Endothelial cell of umbilical vein (primary cell): ENCODE measurements around the gene SLC44A3. TPM values are rescaled to one million over a fixed set of nuclear protein-coding genes. Genes with fewer than 3 reads are reported as not detected.

Source experiments
- BruUV-seq: library from RNA; stranded (reverse); fragments of 400-500 nt; replicated peaks from 2 replicates; lab custom pipeline; 2021; lab: Mats Ljungman, UMichigan
- CTCF ChIA-PET: fragments of 300-600, 350-600 bp; sonication (Branson Sonifier 250); formaldehyde crosslinking; loops from one replicate; lab custom pipeline; 2021; ENCODE audit warnings: antibody characterized with exemption, inconsistent platforms; lab: Charles Lee
- POLR2A ChIA-PET: fragments of 300-600, 350-600 bp; sonication (Branson Sonifier 250); formaldehyde crosslinking; loops from one replicate; lab custom pipeline; 2021; ENCODE audit warnings: antibody characterized with exemption, inconsistent platforms; lab: Charles Lee
- DNase-seq: peaks from one replicate; pipeline ENCODE4 v3.0.0-alpha.2; 2011; ENCODE audit warnings: low read depth, low spot score
- FAIRE-seq: peaks from 2 replicates; lab custom pipeline; 2011; peaks lifted over from hg19 to GRCh38; lab: Jason Lieb, UNC
- H2AFZ ChIP-seq: 2 replicates; pipeline ENCODE4 v1.6.0; 2012; ENCODE audit warnings: low read depth, low read length, control low read depth, inconsistent platforms
- H3K27ac ChIP-seq: 2 replicates; pipeline ENCODE4 v1.5.1; 2011; ENCODE audit warnings: low read depth, mild to moderate bottlenecking, control low read depth, low read length, moderate library complexity; ENCODE audit not compliant: insufficient read depth
- H3K27me3 ChIP-seq, 2 experiments: 2 replicates each; pipeline versions ENCODE4 v1.6.0 to v1.6.1; 2011; ENCODE audit warnings: low read length in 2 of 2, mixed read lengths in 1 of 2; ENCODE audit not compliant: control insufficient read depth in 2 of 2, insufficient read depth in 2 of 2
- H3K36me3 ChIP-seq, 2 experiments: 2 replicates in 1 of 2; 3 replicates in 1 of 2; pipeline ENCODE4 v1.5.1; 2011; ENCODE audit warnings: low read length in 2 of 2, mild to moderate bottlenecking in 1 of 2, moderate library complexity in 1 of 2; ENCODE audit not compliant: control insufficient read depth in 2 of 2, insufficient read depth in 2 of 2; ENCODE audit errors: extremely low read depth in 1 of 2
- H3K4me1 ChIP-seq: 3 replicates; pipeline ENCODE4 v1.5.1; 2011; ENCODE audit warnings: mild to moderate bottlenecking, low read length; ENCODE audit not compliant: control insufficient read depth, insufficient read depth; ENCODE audit errors: extremely low read depth
- H3K4me2 ChIP-seq: 2 replicates; pipeline ENCODE4 v1.6.1; 2011; ENCODE audit warnings: low read length, control low read depth, mixed read lengths; ENCODE audit not compliant: insufficient read depth
- H3K4me3 ChIP-seq, 3 experiments: fragments of 200-600 bp in 1 of 3; sonication (generic), shearing (Covaris generic) in 1 of 3; replicated peaks in 1 of 3; 2 replicates each; pipeline ENCODE4 v1.5.1; 2011 to 2016; ENCODE audit warnings: control low read depth in 3 of 3, low read length in 3 of 3, mild to moderate bottlenecking in 2 of 3, inconsistent platforms in 1 of 3, low read depth in 1 of 3, moderate library complexity in 1 of 3; ENCODE audit not compliant: insufficient read depth in 1 of 3
- H3K79me2 ChIP-seq: 2 replicates; pipeline ENCODE4 v1.6.0; 2012; ENCODE audit warnings: low read length, inconsistent platforms; ENCODE audit not compliant: control insufficient read depth, insufficient read depth
- H3K9ac ChIP-seq: replicated peaks from 2 replicates; pipeline ENCODE3; 2011; ENCODE audit warnings: low read length, control low read depth; ENCODE audit not compliant: insufficient read depth; ENCODE audit errors: extremely low read depth
- H3K9me1 ChIP-seq: replicated peaks from 3 replicates; pipeline ENCODE4 v1.6.0; 2011; ENCODE audit warnings: mild to moderate bottlenecking, low read length; ENCODE audit not compliant: control insufficient read depth, insufficient read depth; ENCODE audit errors: extremely low read depth
- H3K9me3 ChIP-seq: replicated peaks from 2 replicates; pipeline ENCODE4 v1.5.1; 2012; ENCODE audit warnings: low read length, inconsistent platforms; ENCODE audit not compliant: control insufficient read depth, insufficient read depth
- H4K20me1 ChIP-seq: replicated peaks from 2 replicates; pipeline ENCODE3; 2011; ENCODE audit warnings: mild to moderate bottlenecking, low read length; ENCODE audit not compliant: control insufficient read depth, insufficient read depth; ENCODE audit errors: extremely low read depth
- CTCF ChIP-seq, 2 donors: IDR thresholded peaks; 1 replicate in 1 of 2; 2 replicates in 1 of 2; pipeline ENCODE4 v1.5.1; 2011; ENCODE audit warnings: low read length in 2 of 2, mild to moderate bottlenecking in 2 of 2, moderate library complexity in 2 of 2, control low read depth in 1 of 2, inconsistent platforms in 1 of 2, low read depth in 1 of 2; ENCODE audit not compliant: insufficient read depth in 1 of 2; ENCODE audit errors: extremely low read depth in 1 of 2
- EZH2 ChIP-seq: IDR thresholded peaks from 2 replicates; pipeline ENCODE4 v1.6.1; 2012; ENCODE audit warnings: borderline replicate concordance, low read depth, mild to moderate bottlenecking, moderate library complexity, low read length, inconsistent platforms; ENCODE audit not compliant: severe bottlenecking
- FOS ChIP-seq: IDR thresholded peaks from 2 replicates; pipeline ENCODE4 v1.6.1; 2011; ENCODE audit warnings: mild to moderate bottlenecking, low read length, moderate library complexity, borderline replicate concordance; ENCODE audit not compliant: insufficient read depth
- GATA2 ChIP-seq: IDR thresholded peaks from 2 replicates; pipeline ENCODE4 v1.7.0; 2011; ENCODE audit warnings: low read depth, mild to moderate bottlenecking, moderate library complexity, mixed read lengths, low read length; ENCODE audit not compliant: insufficient read length, insufficient read depth
- JUN ChIP-seq: IDR thresholded peaks from 2 replicates; pipeline ENCODE4 v1.6.1; 2011; ENCODE audit warnings: borderline replicate concordance, low read depth; ENCODE audit not compliant: insufficient read length, insufficient read depth
- MAX ChIP-seq: IDR thresholded peaks from 2 replicates; pipeline ENCODE4 v1.6.1; 2011; ENCODE audit not compliant: insufficient read depth, insufficient read length
- MYC ChIP-seq: IDR thresholded peaks from one replicate; pipeline ENCODE4 v1.6.1; 2011; ENCODE audit warnings: mild to moderate bottlenecking, low read depth, low read length
- POLR2A ChIP-seq: IDR thresholded peaks from 2 replicates; pipeline ENCODE4 v1.6.1; 2012; ENCODE audit warnings: low read depth, mild to moderate bottlenecking, control low read depth, low read length
- POLR2AphosphoS5 ChIP-seq: IDR thresholded peaks from 2 replicates; pipeline ENCODE4 v1.6.1; 2012; ENCODE audit warnings: low read depth, mild to moderate bottlenecking, control low read depth, low read length, moderate library complexity; ENCODE audit not compliant: insufficient read depth
- dilution Hi-C: fragments of 300-500 bp; cut with MboI; formaldehyde crosslinking; loops from one replicate; pipeline ENCODE4 v1.15.0; 2019; ENCODE audit warnings: low sequenced_read_pairs; ENCODE audit not compliant: extremely low pct_ligation_motif_present
- intact Hi-C: fragments of 100-400 bp; cut with micrococcal nuclease; formaldehyde crosslinking; loops from one replicate; pipeline ENCODE4 v1.10.0; 2022
- polyA plus RNA-seq, 4 experiments: library from polyadenylated mRNA; depleted of rRNA in 3 of 4; stranded (reverse) in 3 of 4; unstranded in 1 of 4; fragments of >200 nt; gene quantifications; 2 replicates each; pipeline versions ENCODE4 v1.2.1 to v1.2.3, GENCODE V29; 2011 to 2012; ENCODE audit warnings: missing spikeins in 1 of 4
- total RNA-seq: library from RNA; stranded (reverse); gene quantifications from 2 replicates; pipeline ENCODE4 v1.2.3, GENCODE V29; 2021

The SLC44A3 gene
- total and polyA plus RNA-seq, 2 donors (not counting 3 experiments of a cell fraction or from before 2014, with no cell fraction given), result 0.29 to 0.42 TPM

GRCh38 chr1:94790246-94790645, 29.9 kb upstream of the SLC44A3 start:
- Histone ChIP-seq H3K9me1 (no peaks in the 10 kb centered on the region), H3K4me3 (no peak overlapping the region), H2AFZ (no peak overlapping the region), H3K4me2 (no peak overlapping the region), H3K36me3 (no peaks in the 10 kb centered on the region), H4K20me1 (no peaks in the 10 kb centered on the region), H3K9me3 (no peaks in the 10 kb centered on the region), H3K27ac (no peak overlapping the region), H3K79me2 (no peaks in the 10 kb centered on the region), H3K27me3 (no peaks in the 10 kb centered on the region), H3K4me1 (peaks cover 38% of the 10 kb centered on the region), H3K9ac (no peak overlapping the region)
- intact Hi-C loops, result no loop called here
- peak; percentile 44 for DNase-seq
- no peak for FAIRE-seq
- dilution Hi-C loops, result no loop called here
- TF ChIP-seq GATA2 (peak; percentile 11), MYC (no peak)
- no TSS peak for BruUV-seq
- POLR2A ChIA-PET, result no interaction called here
- CTCF ChIA-PET, result interaction anchor here (1.6 kb wide), 2 partner anchors 251 to 309 kb away, joined by 3 to 6 read pairs; no protein-coding TSS in a partner anchor

DNA sequence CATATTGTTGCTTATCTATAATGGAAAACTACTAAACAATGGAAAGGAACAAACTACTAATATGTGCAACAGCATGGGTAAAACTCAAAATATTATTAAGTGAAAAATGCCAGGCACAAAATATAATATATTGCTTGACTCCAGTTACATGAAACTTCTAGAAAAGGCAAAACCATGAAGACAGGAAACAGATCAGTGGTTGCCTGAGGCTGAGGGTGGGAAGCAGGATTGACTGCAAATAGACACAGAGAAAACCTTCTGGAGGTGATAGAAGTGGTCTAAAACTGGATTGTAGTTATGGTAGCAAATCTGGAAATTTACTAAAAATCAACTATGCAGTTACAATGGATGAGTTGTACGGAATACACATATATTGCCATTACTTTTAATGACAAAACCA, 29.5 kb upstream of the SLC44A3 start:
- no peaks in the 10 kb centered on the region for H3K9me3 ChIP-seq
- H3K27me3 ChIP-seq, result no peaks in the 10 kb centered on the region
- dilution Hi-C loops (no loop called here), intact Hi-C loops (no loop called here)
- CTCF ChIA-PET, result interaction anchor here (1.6 kb wide), 2 partner anchors 251 to 309 kb away, joined by 3 to 6 read pairs; no protein-coding TSS in a partner anchor
- FAIRE-seq, result no peak
- POLR2A ChIA-PET, result no interaction called here
- no peaks in the 10 kb centered on the region for H3K79me2 ChIP-seq
- H3K9ac ChIP-seq, result no peak overlapping the region
- no peaks in the 10 kb centered on the region for H4K20me1 ChIP-seq
- no peak overlapping the region for H3K27ac ChIP-seq
- H3K4me3 ChIP-seq, result no peak overlapping the region
- TF ChIP-seq POLR2A (no peak), JUN (no peak), POLR2AphosphoS5 (no peak), GATA2 (no peak), EZH2 (no peak), MAX (no peak), FOS (no peak), CTCF (IDR thresholded peaks at IDR 0.05; ENCODE audit: extremely low read depth in 1 of 2, insufficient read depth in 1 of 2, low read depth in 1 of 2, low read length in 2 of 2) (no peak), MYC (no peak)
- H3K36me3 ChIP-seq, result no peaks in the 10 kb centered on the region
- H3K4me2 ChIP-seq, result no peak overlapping the region
- no peaks in the 10 kb centered on the region for H3K9me1 ChIP-seq
- no peak overlapping the region for H2AFZ ChIP-seq
- H3K4me1 ChIP-seq, result peaks cover 41% of the 10 kb centered on the region
- DNase-seq, result no peak
- BruUV-seq, result no TSS peak
